NCI-H510A (cell line): ENCODE data around the gene APLF.
"Not testable (repeated sequence)": the region's sequence is repeated elsewhere in the genome, so short reads cannot be mapped to it uniquely, and the experiment has no call there.

Experiments
- DNase-seq: peaks from one replicate; lab custom pipeline; 2025; lab: John Stamatoyannopoulos, UW

Gene APLF

GRCh38 chr2:68441179-68441993 is 26.0 kb upstream of the APLF start:
- peak; percentile 86 for DNase-seq

- no peak for DNase-seq
These were observed 25.4 kb upstream of the APLF start for GRCh38 chr2:68441994-68442322.

- not testable (repeated sequence) for DNase-seq
These were observed 21.0 kb upstream of the APLF start for GRCh38 chr2:68446425-68446824.

GRCh38 chr2:68447118-68447517 is 20.3 kb upstream of the APLF start:
- DNase-seq: no peak

GRCh38 chr2:68448671-68449653 is 18.4 kb upstream of the APLF start:
- DNase-seq: no peak

- DNase-seq: no peak
These were observed 15.1 kb upstream of the APLF start for GRCh38 chr2:68452158-68452900.

GRCh38 chr2:68453761-68454360 is 13.5 kb upstream of the APLF start:
- DNase-seq: no peak

GRCh38 chr2:68454719-68455118 is 12.7 kb upstream of the APLF start:
- no peak for DNase-seq

- DNase-seq: no peak
These were observed 11.2 kb upstream of the APLF start for GRCh38 chr2:68456198-68456597.

GRCh38 chr2:68458981-68459380 is 8.4 kb upstream of the APLF start:
- no peak for DNase-seq

- no peak for DNase-seq
These were observed 4.0 kb upstream of the APLF start for GRCh38 chr2:68463287-68463877.

GRCh38 chr2:68464651-68465050 is 2.7 kb upstream of the APLF start:
- no peak for DNase-seq

GRCh38 chr2:68465081-68465916 is 2.1 kb upstream of the APLF start:
- DNase-seq: no peak

GRCh38 chr2:68466361-68466777 is 1.0 kb upstream of the APLF start:
- DNase-seq: no peak

- no peak for DNase-seq
These were observed 658 bp upstream of the APLF start for GRCh38 chr2:68466778-68467076.

GRCh38 chr2:68468801-68469200 is 1.4 kb downstream of the APLF start:
- no peak for DNase-seq

- DNase-seq: no peak
These were observed 2.5 kb downstream of the APLF start for GRCh38 chr2:68469935-68470334.

GRCh38 chr2:68471385-68471784 is 4.0 kb downstream of the APLF start:
- no peak for DNase-seq

GRCh38 chr2:68472796-68473414 is 5.5 kb downstream of the APLF start:
- no peak for DNase-seq

- no peak for DNase-seq
These were observed 7.7 kb downstream of the APLF start for GRCh38 chr2:68475110-68475509.
